Measurements from ENCODE around the gene PTER.

The PTER gene

GRCh38 chr10:16519908-16520861 lies 83.4 kb downstream of the PTER start:
- peak; percentile 64 for DNase-seq (ENCODE audit: low spot score)
- TF ChIP-seq CTCF (IDR thresholded peaks at IDR 0.05; ENCODE audit: extremely low read depth, missing control alignments) = no peak

- peak; percentile 35 for TF ChIP-seq CTCF (IDR thresholded peaks at IDR 0.05; ENCODE audit: extremely low read depth, missing control alignments)
- DNase-seq (ENCODE audit: low spot score) = peak; percentile 80
Observed at GRCh38 chr10:16520900-16521299, 84.1 kb downstream of the PTER start.

- TF ChIP-seq CTCF (IDR thresholded peaks at IDR 0.05; ENCODE audit: extremely low read depth, missing control alignments) = no peak
- peak; percentile 68 for DNase-seq (ENCODE audit: low spot score)
Observed at GRCh38 chr10:16521311-16522016, 84.7 kb downstream of the PTER start, which contains the start of gene C1QL3. Gene C1QL3 (minus strand): TSS chr10:16521879. CDS start chr10:16521065, 814 bp downstream.

GRCh38 chr10:16527452-16527851 lies 90.6 kb downstream of the PTER start:
- TF ChIP-seq CTCF (IDR thresholded peaks at IDR 0.05; ENCODE audit: extremely low read depth, missing control alignments) = no peak

GRCh38 chr10:16529853-16530252 lies 93.0 kb downstream of the PTER start:
- no peak for DNase-seq (ENCODE audit: low spot score)
- no peak for TF ChIP-seq CTCF (IDR thresholded peaks at IDR 0.05; ENCODE audit: extremely low read depth, missing control alignments)

More at GRCh38 chr10:16527452-16527851, 90.6 kb downstream of the PTER start:
- DNase-seq (ENCODE audit: low spot score) = no peak

GRCh38 chr10:16536155-16536554 lies 99.3 kb downstream of the PTER start:
- TF ChIP-seq CTCF (IDR thresholded peaks at IDR 0.05; ENCODE audit: extremely low read depth, missing control alignments) = no peak
- DNase-seq (ENCODE audit: low spot score) = no peak

GRCh38 chr10:16544099-16544498 lies 107.3 kb downstream of the PTER start:
- TF ChIP-seq CTCF (IDR thresholded peaks at IDR 0.05; ENCODE audit: extremely low read depth, missing control alignments) = no peak
- DNase-seq (ENCODE audit: low spot score) = no peak
